K562 (cell line): Measurements from ENCODE around the gene NUP210. TPM values are rescaled to one million over a fixed set of nuclear protein-coding genes. Genes with fewer than 3 reads are reported as not detected.

Experiments used
- ATAC-seq: fragments of 200-7000 bp; cut with Tn5 transposase; 3 replicates; pipeline ENCODE4 v1.9.1; 2020; ENCODE audit warnings: moderate library complexity
- BruUV-seq: library from RNA; stranded (reverse); fragments of 400-500 nt; replicated peaks from 2 replicates; lab custom pipeline; 2021; lab: Mats Ljungman, UMichigan
- CTCF ChIA-PET: fragments of 300-600 bp; formaldehyde crosslinking; extraction: SDS; loops from one replicate; lab custom pipeline; 2021; ENCODE audit warnings: low intra/inter-chr PET ratio; lab: Yijun Ruan, JAX
- POLR2A ChIA-PET: fragments of 300-600, 350-650 bp; sonication (Branson Sonifier 250); formaldehyde crosslinking; extraction: SDS; loops from one replicate; lab custom pipeline; 2021; ENCODE audit warnings: antibody characterized with exemption, inconsistent platforms; lab: Yijun Ruan, JAX
- DNase-seq, 4 experiments: peaks; one replicate each; pipeline versions ENCODE4 v3.0.0 to v3.0.0-alpha.2; 2011 to 2018; ENCODE audit warnings: low spot score in 3 of 4, mixed read lengths in 3 of 4; ENCODE audit errors: extremely low read depth in 1 of 4
- FAIRE-seq: peaks from 2 replicates; lab custom pipeline; 2011; peaks lifted over from hg19 to GRCh38; lab: Jason Lieb, UNC
- H2AFZ ChIP-seq: 2 replicates; pipeline ENCODE4 v1.6.0; 2011; ENCODE audit warnings: low read depth, low read length, control low read depth, inconsistent platforms
- H3K27ac ChIP-seq: fragments of 200-600 bp; 3 replicates; pipeline ENCODE4 v1.8.0; 2011; ENCODE audit warnings: low read depth, mild to moderate bottlenecking, control low read depth, inconsistent platforms, low read length, moderate library complexity, mixed read lengths; ENCODE audit errors: extremely low read depth
- H3K27me3 ChIP-seq, 2 experiments: fragments of 300-600 bp in 1 of 2; 2 replicates in 1 of 2; 3 replicates in 1 of 2; pipeline versions ENCODE4 v1.6.0 to v1.8.0; 2011; ENCODE audit warnings: inconsistent platforms in 2 of 2, low read length in 2 of 2, mild to moderate bottlenecking in 1 of 2, mixed read lengths in 1 of 2, moderate library complexity in 1 of 2; ENCODE audit not compliant: control insufficient read depth in 2 of 2, insufficient read depth in 2 of 2
- H3K36me3 ChIP-seq: fragments of 300-600 bp; 3 replicates; pipeline ENCODE4 v1.8.0; 2011; ENCODE audit warnings: mild to moderate bottlenecking, low read length, inconsistent platforms; ENCODE audit not compliant: control insufficient read depth, insufficient read depth
- H3K4me1 ChIP-seq, 2 experiments: fragments of 200-600 bp in 1 of 2; replicated peaks in 1 of 2; 2 replicates in 1 of 2; 3 replicates in 1 of 2; pipeline versions ENCODE4 v1.5.1 to v1.8.0; 2011; ENCODE audit warnings: inconsistent platforms in 2 of 2, low read length in 2 of 2, mild to moderate bottlenecking in 1 of 2, mixed read lengths in 1 of 2, moderate library complexity in 1 of 2; ENCODE audit not compliant: control insufficient read depth in 2 of 2, insufficient read depth in 2 of 2
- H3K4me2 ChIP-seq: 2 replicates; pipeline ENCODE4 v1.6.1; 2011; ENCODE audit warnings: low read length, control low read depth, inconsistent platforms, mixed read lengths; ENCODE audit not compliant: insufficient read depth
- H3K4me3 ChIP-seq: fragments of 200-600 bp; sonication (generic), shearing (Covaris generic); 2 replicates; pipeline ENCODE4 v1.5.1; 2016; ENCODE audit warnings: control low read depth, inconsistent platforms
- H3K79me2 ChIP-seq: fragments of 200-600 bp; 3 replicates; pipeline ENCODE4 v1.8.0; 2011; ENCODE audit warnings: low read length, inconsistent platforms; ENCODE audit not compliant: control insufficient read depth, insufficient read depth
- H3K9ac ChIP-seq, 2 experiments: 2 replicates each; pipeline versions ENCODE4 v1.6.0 to v1.6.1; 2011; ENCODE audit warnings: low read depth in 2 of 2, low read length in 2 of 2, control low read depth in 1 of 2, inconsistent platforms in 1 of 2, mild to moderate bottlenecking in 1 of 2, mixed read lengths in 1 of 2; ENCODE audit not compliant: insufficient read depth in 1 of 2
- H3K9me1 ChIP-seq: one replicate; pipeline ENCODE4 v1.6.0; 2011; ENCODE audit warnings: inconsistent platforms, mild to moderate bottlenecking, low read length, moderate library complexity; ENCODE audit not compliant: control insufficient read depth, insufficient read depth
- H3K9me3 ChIP-seq: replicated peaks from 2 replicates; pipeline ENCODE4 v1.5.1; 2011; ENCODE audit warnings: low read depth, low read length, inconsistent platforms; ENCODE audit not compliant: control insufficient read depth, insufficient read depth
- H4K20me1 ChIP-seq: replicated peaks from 2 replicates; pipeline ENCODE4 v1.6.1; 2011; ENCODE audit warnings: low read length, inconsistent platforms, mixed read lengths; ENCODE audit not compliant: control insufficient read depth, insufficient read depth
- CREBBP ChIP-seq: IDR thresholded peaks from one replicate; pipeline ENCODE4 v1.6.1; 2012; ENCODE audit warnings: low read depth, mild to moderate bottlenecking, control low read depth, inconsistent platforms, low read length
- RBM22 ChIP-seq: fragments of 200-400 bp; formaldehyde crosslinking; IDR thresholded peaks from 2 replicates; pipeline ENCODE4 v1.6.1; 2018; ENCODE audit warnings: low read length, low read depth; ENCODE audit not compliant: poor library complexity, severe bottlenecking
- ZBTB33 ChIP-seq: sonication (generic); formaldehyde crosslinking; IDR thresholded peaks from 2 replicates; pipeline ENCODE4 v1.8.1; 2023; ENCODE audit warnings: mild to moderate bottlenecking, missing genetic modification reagents
- ZFP1 ChIP-seq: fragments of 450-650 bp; formaldehyde crosslinking; IDR thresholded peaks from 2 replicates; pipeline ENCODE4 v1.4.0; 2020; ENCODE audit warnings: mild to moderate bottlenecking, mixed read lengths
- ZNF583 ChIP-seq: fragments of 250-450 bp; sonication (Bioruptor Pico); IDR thresholded peaks from 2 replicates; pipeline ENCODE4 v1.4.0; 2020
- ZNF644 ChIP-seq: fragments of 200-800 bp; sonication (Bioruptor generic); IDR thresholded peaks from 2 replicates; pipeline ENCODE4 v1.6.1; 2016; ENCODE audit warnings: low read depth, missing genetic modification characterization, missing compliant biosample characterization
- ZSCAN29 ChIP-seq: fragments of 450-650 bp; IDR thresholded peaks from 2 replicates; pipeline ENCODE4 v1.6.1; 2017
- WGBS: fragments of 100-300 bp; shearing (Covaris generic); methylation state at CpG from one replicate; pipeline ENCODE4 v1.1.6; 2016; ENCODE audit warnings: low coverage, mixed read lengths; ENCODE audit not compliant: insufficient coverage; ENCODE audit errors: missing lambda C conversion rate; 5-methylcytosine and 5-hydroxymethylcytosine counted together
- in situ Hi-C: fragments of 300-500 bp; cut with MboI; formaldehyde crosslinking; loops from 4 replicates; pipeline ENCODE4 v1.15.0; 2018; ENCODE audit warnings: inconsistent platforms, mixed read lengths
- intact Hi-C: fragments of 100-400 bp; cut with micrococcal nuclease; formaldehyde crosslinking; loops from 2 replicates; pipeline ENCODE4 v1.14.2; 2022
- polyA plus RNA-seq, 8 experiments: library from polyadenylated mRNA; depleted of rRNA in 4 of 8; stranded (reverse) in 5 of 8; unstranded in 3 of 8; fragments of >200 nt; fragmentation: Nextera tagmentation in 2 of 8; fragmentation: Illumina TruSeq in 1 of 8; extraction: Ambion mirVana in 2 of 8; extraction: Trizol in 1 of 8; gene quantifications; 2 replicates each; pipeline versions ENCODE4 v1.2.1 to v1.2.3, GENCODE V29; 2011 to 2014; ENCODE audit warnings: inconsistent platforms in 1 of 8, missing spikeins in 1 of 8
- total RNA-seq, 7 experiments: library from RNA; depleted of rRNA in 6 of 7; stranded (reverse); fragments of >200 nt in 6 of 7; fragmentation: Illumina TruSeq in 2 of 7; extraction: Trizol in 2 of 7; gene quantifications; 2 replicates each; pipeline versions ENCODE4 v1.2.1 to v1.2.3, GENCODE V29; 2011 to 2021; ENCODE audit warnings: low replicate concordance in 1 of 7
- TF ChIP-seq, protein P1 (sequence below): fragments of 450-650 bp; formaldehyde crosslinking; IDR thresholded peaks from 2 replicates; pipeline ENCODE4 v1.4.0; 2020; ENCODE audit warnings: mild to moderate bottlenecking, mixed read lengths

Gene NUP210
- total and polyA plus RNA-seq, 9 of the 15 experiments (the other 6 are each of a cell fraction or from before 2014, with no cell fraction given) = 1.2 to 138 (median 44.0) TPM

DNA sequence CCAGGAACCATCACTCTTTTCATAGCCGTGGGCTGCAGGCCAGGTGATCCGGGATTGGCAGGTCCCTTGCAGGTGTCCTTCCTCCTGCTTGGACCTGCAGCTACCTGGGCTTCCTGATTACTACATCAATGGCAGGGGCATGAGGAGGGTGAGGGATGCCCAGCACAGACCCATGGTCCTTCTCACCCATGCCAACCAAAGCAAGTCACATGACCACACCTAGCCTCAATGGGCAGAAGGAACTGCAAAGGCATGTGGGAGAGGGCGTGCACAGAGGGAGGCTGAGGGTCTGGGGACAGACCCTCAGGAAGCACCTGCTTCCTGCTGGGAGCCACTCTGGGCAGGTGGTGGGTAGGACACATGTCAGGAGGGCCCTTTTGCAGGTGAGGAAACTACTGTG, 105.2 kb downstream of the NUP210 start (continued):
- TF ChIP-seq, protein P1, sequence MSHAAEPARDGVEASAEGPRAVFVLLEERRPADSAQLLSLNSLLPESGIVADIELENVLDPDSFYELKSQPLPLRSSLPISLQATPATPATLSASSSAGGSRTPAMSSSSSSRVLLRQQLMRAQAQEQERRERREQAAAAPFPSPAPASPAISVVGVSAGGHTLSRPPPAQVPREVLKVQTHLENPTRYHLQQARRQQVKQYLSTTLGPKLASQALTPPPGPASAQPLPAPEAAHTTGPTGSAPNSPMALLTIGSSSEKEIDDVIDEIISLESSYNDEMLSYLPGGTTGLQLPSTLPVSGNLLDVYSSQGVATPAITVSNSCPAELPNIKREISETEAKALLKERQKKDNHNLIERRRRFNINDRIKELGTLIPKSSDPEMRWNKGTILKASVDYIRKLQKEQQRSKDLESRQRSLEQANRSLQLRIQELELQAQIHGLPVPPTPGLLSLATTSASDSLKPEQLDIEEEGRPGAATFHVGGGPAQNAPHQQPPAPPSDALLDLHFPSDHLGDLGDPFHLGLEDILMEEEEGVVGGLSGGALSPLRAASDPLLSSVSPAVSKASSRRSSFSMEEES (CRISPR knock-in tag) = peak; percentile 67

DNA sequence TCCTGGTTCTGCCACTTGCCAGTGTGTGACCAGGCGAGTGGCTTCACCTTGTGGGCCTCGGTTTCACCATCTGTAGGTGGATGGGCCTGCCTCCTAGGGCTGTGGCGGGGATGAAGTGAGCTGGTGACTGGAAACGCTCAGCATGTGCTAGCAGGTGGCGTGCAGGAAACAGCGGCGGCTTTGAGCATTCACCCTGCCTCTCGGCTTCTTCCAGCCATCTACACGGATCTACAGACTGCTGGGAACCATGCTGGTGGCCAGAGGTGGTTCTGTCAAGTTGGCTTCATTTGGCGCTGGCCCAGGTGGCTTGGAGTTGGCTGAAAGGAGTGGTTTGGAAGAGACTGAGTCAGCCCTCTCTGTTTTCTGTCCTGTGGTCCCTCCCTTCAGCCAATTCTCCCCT, 106.3 kb downstream of the NUP210 start:
- intact Hi-C loops = no loop called here
- no peak overlapping the region for H3K27ac ChIP-seq
- H3K4me1 ChIP-seq = peaks cover 0 to 2% of the 10 kb centered on the region in 2 experiments; a peak in 1 of 5 replicates
- TF ChIP-seq ZBTB33 (CRISPR knock-in tag) (peak; percentile 85), CREBBP (no peak), ZNF644 (no peak), RBM22 (peak; percentile 48), ZSCAN29 (no peak), ZFP1 (no peak), ZNF583 (no peak)
- H3K79me2 ChIP-seq = no peaks in the 10 kb centered on the region
- no peak overlapping the region for H3K4me2 ChIP-seq
- no peak overlapping the region for H2AFZ ChIP-seq
- H3K9me3 ChIP-seq = no peaks in the 10 kb centered on the region
- H3K27me3 ChIP-seq = peaks cover 0 to 4% of the 10 kb centered on the region in 2 experiments; a peak in 1 of 5 replicates
- peak overlapping the region in 1 of 2 experiments; percentile 31; a peak in 1 of 4 replicates for H3K9ac ChIP-seq
- no peak for FAIRE-seq
- no TSS peak for BruUV-seq
- no peaks in the 10 kb centered on the region for H4K20me1 ChIP-seq
- in situ Hi-C loops = no loop called here
- ChIA-PET POLR2A (interaction anchor here (0.8 kb wide), 1 partner anchor 11 kb away, joined by 4 read pairs; no protein-coding TSS in a partner anchor), CTCF (no interaction called here)
- ATAC-seq = no peak
- 90% methylated on average over 10 of the region's 10 CpGs for WGBS
- H3K4me3 ChIP-seq = no peak overlapping the region
- no peak for DNase-seq
- H3K9me1 ChIP-seq = no peaks in the 10 kb centered on the region
- H3K36me3 ChIP-seq = peaks cover 51% of the 10 kb centered on the region; the same call in 2 of the 3 replicates
